Superior temporal gyrus (tissue), 1 donor: ENCODE results near the gene DIP2B.

Experiments
- DNase-seq: peaks from one replicate; pipeline ENCODE4 v3.0.0-alpha.2; 2016; ENCODE audit errors: extremely low spot score

Gene DIP2B

DNA sequence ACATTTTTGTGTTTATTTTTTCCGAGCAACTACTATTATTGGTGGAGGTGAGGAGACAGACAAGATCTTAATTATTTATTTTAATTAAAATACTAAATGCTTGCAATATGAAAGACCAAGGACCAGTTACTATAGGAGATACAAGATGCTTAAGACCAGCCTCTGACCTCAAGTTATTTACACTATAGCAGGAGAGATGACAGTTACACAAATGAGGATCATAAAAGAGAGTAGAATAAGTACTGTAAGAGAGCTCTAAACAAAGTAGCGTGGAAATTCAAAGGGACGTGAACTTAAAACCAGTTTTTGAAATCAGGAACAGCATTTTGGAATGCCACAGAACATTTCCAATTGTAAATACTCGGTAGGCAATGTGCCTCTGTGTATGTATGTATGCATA is 131.1 kb downstream of the DIP2B start:
- DNase-seq = no peak

DNA sequence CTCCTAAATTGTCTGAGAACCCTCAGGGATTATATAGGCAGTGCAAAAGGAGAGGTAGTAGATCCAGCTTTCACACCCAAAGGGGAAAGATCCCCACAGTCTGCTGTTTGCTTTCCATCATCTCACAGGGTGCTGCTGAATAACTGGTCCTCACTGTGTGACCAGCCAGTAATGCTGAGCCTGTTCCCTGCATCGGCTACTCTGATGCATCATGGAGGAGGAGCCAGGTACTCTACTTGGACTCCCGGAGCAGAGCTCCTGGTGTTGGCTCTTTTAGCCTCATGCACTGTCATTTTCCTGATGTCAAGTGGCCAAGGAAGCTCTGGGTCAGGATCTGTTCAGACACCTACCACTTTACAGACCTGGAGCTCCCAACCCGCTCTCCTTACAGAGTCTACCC is 131.7 kb downstream of the DIP2B start:
- DNase-seq = no peak

DNA sequence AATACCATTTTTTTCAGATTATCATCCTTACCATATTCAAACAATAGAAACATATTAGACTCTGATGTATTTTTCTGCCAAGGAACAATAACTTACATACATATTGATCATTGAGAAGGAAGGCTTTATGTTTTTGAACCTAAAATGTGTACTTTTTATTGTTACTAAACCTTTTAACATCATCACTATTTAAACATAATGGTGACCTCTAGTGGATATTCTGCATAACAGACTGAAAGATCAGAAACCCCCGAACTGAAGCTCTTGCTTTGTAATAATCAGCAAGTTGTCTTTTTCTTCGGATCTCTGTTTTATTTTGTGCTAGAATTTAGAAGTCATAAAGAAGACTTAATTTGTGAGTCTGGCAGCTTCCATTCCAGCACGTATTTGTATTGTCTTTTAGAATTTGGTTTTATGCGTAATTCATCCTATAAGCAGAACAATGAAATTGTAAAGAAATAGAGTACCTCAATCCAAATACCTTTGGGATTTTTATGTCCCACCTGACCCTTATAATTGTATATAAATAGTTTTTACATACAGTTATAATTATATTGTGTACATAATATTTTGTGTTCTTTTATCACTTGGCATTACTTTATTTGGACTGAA is 133.2 kb downstream of the DIP2B start:
- peak; percentile 91 for DNase-seq

DNA sequence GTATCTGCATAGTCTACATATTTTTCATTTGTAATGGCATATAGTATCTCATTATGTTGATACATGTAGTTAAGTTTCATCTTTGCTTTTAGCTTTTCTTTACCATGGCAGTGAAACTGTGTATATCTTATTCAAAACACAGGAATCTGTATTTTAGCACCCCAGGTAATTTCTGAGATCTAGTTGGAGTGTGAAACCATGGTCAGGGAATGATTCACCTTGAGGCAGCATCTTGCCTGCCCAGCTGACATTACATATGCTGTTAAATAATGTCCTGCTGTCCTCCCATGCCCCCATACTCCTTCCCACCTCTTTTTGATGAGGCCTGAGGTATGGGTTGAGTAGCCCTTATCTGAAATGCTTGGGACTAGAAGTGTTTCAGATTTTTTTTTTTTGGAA is 133.7 kb downstream of the DIP2B start:
- DNase-seq = no peak

DNA sequence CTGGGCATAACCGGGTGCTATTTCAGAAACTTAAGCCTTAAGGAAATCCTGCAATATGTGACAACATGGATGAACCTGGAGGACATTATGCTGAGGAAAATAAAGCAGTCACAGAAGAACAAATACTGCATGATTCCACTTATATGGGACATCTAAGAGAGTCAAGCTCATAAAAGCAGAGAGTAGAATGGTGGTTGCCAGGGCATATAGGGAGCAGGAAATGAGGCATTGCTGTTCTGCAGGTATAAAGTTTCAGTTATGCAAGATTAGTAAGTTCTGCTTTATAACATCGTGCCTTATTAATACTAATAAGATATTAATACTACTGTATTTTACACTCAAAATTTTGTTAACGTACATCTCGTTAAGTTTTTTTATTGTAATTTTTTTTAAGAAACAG is 134.9 kb downstream of the DIP2B start:
- DNase-seq = no peak

DNA sequence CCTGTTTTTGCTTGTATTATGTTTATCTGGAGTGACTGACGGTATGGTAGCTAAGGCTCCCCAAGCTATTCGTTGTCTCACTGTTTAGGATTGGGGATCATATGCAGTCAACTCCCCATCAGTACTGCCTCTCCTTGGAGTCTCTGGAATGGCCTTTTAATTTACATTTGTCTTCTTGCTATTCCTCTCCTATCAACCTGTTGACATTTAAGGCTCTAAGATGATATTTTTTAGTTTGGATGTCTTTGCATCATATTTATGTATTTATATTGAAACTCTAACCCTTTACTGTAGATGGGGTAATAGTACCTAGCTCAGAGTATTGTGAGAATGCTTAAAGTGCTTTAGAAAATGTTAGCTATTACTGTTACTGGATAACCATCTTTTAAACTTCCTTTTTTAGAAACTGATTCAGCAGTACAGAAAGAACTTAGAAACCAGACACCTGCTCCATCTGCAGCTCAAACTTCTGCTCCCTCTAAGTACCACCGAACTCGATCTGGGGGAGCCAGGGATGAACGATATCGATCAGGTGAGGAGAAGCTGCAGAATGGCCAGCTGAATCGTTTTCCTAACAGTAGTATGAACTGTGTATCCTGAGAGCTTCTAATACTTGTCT is 135.6 kb downstream of the DIP2B start:
- DNase-seq = no peak

DNA sequence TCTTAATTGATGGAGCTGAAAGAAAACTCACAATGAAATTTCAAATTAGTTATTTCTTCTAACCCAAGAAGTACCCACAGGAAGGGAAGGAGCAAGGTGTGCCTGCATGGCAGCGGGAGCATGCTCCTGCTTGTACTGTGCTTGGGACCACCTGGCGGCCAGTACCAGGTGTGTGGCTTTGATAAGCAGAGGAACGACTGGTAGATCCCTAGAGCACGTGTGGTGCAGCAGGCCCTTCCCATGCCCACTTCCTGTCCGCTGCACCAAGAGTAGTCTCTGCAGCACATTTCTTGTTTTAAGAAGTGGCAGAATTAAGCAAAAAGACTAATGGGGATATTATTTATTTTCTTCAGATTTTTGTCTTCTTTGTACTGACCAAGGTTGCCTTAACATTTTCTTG is 136.8 kb downstream of the DIP2B start:
- DNase-seq = no peak

DNA sequence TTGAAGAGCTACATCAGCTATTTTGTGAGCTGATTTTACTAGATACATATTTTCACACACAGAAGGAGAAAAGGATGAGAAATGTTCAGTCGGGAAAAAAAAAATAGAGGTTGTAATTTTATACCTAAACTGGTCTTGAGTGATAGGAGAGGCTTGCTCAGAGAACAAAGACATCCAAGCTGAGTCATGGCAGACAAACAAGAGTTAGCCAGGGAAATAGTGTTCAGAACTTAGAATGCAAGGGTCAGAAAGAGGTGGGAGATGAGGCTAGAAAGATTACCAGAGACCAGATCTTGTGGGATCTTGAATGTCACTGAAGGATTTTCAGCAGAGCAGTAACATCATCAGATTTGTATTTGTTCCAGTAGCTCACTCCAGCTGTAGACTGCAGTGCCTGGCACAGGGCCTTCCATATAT is 137.3 kb downstream of the DIP2B start:
- peak; percentile 55 for DNase-seq

DNA sequence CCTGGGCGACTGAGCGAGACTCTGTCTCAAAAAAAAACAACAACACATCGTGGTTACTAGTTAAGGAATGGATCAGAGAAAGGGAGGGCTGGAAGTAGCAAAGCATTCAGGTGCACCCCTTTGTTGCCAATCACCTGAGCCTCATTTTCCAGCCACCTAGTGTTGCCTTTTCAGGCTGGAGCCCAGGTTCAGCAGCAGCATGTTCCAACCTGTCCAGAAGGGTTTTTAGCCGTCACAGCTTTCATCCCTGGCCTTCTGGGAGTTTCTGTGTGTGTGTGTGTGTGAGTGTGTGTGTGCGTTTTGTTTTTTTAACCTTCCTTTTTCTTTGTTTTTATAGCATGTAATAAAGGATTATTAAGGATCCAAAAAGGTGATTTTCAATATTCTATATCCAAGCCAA is 138.0 kb downstream of the DIP2B start:
- DNase-seq = no peak

DNA sequence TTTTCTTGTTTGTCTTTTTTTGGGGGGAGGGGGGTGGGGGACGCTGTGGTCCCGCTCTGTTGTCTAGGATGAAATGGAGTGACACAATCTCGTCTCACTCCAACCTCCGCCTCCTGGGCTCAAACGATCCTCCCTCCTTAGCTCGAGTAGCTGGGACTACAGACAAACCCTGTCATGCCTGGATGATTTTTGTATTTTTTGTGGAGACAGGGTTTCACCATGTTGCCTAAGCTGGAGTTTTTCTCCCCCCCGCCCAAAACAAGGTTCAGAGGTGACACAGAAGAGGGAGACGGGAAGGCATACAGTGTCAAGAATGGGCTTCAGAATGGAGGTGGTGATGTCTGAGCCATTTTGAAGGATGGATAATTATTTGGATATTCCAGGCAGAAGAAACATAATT is 142.2 kb downstream of the DIP2B start:
- DNase-seq = no peak

DNA sequence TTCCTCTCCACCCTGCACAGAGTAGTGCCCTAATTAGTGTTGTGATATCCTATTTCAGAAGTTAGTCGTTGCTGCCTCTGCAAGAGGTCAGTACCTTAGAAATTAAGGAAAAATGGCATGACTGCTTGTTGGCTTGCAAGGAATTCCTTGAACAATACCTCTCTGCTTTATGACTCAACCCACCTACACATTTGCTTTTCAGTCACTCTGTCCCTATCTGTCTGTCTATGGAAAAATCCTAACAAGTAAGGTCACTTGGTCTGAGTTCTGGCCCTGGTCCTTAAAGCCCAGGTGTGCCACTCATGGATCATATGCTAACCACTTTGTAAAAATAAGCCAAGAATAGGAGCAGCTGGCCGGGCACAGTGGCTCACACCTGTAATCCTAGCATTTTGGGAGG is 142.7 kb downstream of the DIP2B start:
- DNase-seq = no peak

DNA sequence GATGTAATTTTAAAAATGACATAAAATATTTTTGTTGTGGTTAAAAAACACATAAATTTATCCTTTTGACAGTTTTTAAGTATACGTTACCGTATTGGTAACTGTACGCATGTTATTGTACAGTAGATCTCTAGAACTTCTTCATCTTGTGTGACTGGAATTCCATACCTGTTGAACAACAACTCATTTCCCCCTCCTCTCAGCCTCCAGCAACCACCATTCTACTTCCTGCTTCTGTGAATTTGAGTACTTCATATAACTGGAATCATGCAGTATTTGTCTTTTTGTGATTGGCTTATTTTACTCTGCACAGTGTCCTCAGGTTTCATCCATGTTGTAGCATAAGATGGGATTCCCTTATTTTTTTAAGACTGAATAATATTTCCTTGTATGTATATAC is 145.5 kb downstream of the DIP2B start:
- no peak for DNase-seq

DNA sequence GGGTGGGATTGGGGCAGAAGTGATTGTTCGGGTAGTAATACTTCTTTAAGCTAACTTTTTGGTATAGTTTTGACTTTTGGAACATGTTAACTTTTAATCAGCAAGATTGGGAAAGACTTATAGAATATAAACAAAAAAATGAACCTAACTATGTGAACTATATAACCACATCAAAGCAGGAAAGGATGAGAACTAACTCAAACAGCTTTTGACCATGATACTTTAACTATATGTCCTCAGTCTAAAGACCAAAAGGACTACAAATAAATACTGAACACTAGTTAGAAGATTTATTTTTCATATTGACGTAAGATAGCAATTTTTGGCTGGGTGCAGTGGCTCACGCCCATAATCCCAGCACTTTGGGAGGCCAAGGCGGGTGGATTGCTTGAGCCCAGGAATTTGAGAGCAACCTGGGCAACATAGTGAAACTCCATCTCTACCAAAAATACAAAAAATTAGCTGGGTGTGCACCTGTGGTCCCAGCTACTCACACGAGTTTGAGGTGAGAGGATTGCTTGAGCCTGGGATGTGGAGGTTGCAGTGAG is 150.7 kb downstream of the DIP2B start:
- no peak for DNase-seq

DNA sequence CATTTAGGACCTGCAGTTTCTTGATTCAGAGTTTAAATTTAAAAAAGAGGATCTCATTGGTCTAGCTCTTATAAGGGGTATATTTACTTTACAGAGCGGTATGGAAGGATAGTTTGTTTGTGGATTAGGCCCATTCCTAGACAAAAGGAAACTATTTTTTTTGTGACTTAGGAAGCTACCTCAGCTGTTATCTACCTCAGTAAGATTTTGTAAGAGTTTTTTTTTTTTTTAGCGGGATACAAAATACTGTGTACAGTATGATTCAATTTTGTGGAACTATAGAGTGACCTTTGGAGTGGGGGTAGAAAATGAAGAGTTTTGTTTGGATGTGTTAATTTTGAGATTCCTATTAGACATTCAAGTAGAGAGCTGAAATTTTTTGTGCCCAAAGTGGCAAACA is 154.5 kb downstream of the DIP2B start:
- no peak for DNase-seq

DNA sequence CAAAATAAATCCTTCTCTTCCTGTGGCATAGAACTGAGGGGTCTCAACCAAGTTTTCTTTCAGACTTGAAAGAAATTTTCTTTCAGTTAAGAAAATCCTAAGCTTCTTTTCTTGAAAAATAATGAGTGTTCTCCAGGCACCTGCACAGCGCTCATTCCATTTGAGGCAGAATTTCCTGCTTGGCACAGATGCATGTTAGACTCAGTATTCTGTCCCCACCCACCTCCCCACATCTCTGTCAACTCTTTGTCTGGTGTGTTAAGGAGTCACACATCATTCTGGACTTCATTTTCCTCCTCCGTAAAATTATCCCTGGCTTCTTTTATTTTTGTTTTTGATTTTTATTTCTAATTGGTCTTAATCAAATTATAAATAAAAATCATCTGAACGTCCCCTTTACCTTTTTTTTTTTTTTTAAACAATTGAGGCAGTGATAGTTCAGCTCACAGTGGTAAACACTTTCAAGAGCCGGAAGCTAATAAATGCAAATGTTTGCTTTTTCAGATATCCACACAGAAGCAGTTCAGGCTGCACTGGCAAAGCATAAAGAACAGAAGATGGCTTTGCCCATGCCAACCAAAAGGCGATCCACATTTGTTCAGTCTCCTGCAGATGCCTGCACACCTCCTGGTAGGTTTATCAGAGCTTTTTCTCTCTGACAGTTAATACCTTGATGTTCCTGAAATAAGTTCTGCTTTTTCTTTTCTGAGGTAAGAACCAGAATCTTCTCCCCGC is 155.1 kb downstream of the DIP2B start:
- no peak for DNase-seq

DNA sequence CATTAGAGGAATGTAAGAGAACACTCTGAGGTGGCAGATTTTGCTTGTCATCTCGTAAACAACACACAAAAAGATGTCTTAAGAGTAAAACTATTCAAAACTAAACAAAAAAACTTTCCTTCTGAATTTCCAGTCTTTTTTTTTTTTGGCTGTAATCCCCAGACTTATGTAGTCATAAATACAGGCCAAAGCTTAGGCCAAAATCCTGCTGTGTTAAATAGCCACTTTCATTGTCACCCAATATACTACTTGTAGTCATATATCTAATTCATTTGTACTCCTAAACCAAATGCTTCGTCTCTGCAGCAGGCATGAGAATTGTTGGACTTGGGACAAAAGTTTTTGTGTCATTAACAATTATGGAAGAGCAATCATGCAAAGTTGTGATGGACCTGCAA is 155.6 kb downstream of the DIP2B start:
- no peak for DNase-seq

DNA sequence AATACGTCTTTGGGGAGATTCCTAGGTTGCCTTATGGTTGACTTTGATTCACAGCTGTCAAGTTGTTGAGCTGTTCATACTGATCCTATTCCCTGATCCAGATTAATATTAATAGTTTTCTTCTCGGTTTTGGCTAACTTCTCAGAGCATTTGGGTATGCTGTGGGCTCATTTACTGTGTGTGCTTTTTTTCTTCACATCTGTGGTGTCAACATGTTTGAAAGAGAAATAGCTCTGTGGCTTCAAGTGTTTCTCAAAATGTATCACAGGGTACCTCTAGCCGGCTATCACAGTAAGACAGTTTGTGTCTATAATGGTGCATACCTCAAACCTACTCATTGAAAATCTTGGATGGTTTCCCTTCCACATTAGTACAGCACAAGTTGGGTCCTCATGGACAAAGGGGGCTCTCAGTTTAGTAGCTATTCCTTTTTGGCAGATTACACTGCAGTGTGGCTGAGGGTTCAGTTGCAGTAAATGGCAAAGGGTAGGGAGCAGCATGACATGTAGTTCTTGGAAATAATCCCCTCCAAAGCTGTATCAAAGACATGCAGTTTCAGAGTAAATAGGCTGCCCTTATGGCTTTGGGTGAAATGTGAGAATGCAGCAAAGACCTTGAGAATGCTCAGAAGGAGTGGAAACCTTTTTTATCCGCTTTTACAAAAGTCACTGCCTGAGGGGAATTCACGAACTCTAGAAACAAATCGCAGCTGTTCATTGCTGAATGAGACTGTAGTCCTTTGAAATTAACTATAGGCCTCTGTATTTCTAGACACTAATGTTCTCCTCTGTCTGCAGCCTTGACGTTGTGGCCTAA is 156.7 kb downstream of the DIP2B start:
- no peak for DNase-seq

DNA sequence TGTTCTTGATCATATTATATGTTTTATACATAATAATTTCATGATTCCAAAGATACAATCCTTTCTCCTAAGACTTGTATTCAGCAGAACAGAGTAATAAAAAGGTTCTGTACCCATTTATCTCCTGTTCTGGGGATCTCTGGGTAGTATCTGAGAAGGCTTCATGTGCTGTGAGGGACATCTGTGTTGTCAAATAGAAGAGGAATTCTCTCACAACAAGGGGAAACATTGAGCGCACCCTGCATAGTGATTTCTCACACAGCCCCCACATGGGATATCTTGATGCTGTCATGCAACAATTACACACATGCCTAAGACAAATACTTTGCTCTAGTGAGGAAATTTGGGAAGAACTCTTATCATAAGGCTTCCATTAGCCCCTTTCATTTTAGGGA is 157.3 kb downstream of the DIP2B start:
- DNase-seq = peak; percentile 76

DNA sequence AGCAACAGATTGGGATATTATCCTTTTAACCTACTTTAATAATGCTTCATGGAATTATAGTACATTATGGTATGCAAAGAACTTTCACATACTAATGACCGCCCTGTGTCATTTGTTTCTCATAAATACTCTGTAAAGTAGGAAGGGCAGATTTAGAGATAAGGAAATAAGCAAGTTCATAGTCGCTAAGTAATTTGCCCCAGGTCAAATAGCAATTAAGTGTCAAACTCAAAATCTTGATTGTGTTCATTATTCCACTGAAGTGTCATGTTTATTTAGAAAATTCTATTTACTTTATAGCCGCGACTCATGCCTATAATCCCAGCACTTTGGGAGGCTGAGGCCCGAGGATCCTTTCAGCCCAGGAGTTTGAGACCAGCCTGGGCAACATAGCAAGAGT is 160.4 kb downstream of the DIP2B start:
- DNase-seq = no peak

DNA sequence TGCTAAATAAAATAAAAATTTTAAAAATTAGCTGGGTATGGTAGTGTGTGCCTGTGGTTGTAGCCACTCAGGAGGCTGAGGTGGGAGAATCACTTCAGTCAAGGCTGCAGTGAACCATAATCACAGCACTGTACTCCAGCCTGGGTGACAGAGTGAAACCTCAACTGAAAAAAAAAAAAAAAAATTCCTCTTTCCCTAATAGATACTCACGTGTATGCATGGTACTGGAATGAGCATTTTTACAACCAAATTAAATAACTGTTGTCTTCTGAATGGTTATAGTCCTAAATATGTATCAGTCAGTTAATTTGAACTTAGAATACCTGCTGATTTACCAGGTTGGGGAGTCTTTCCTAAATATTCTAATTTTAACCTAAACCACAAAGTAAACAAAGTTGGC is 160.8 kb downstream of the DIP2B start:
- DNase-seq = no peak

DNA sequence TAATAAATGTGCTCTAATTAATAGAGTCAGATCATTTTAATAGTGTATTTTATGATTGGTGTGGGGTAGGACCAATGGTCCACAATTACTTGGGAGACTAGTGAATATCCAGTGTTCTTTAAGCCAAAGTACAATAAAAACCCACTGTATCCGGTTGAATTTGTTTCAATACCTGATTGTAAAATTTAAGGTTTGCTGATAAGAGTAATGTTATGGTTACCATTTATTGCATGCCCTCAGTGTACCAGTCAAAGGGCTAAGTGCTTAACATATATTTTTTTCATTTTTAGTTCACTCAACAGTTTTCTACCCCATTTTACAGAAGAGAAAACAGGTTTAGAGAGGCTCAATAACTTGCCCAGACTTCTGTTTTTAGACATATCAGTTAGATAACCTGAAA is 161.2 kb downstream of the DIP2B start:
- no peak for DNase-seq

DNA sequence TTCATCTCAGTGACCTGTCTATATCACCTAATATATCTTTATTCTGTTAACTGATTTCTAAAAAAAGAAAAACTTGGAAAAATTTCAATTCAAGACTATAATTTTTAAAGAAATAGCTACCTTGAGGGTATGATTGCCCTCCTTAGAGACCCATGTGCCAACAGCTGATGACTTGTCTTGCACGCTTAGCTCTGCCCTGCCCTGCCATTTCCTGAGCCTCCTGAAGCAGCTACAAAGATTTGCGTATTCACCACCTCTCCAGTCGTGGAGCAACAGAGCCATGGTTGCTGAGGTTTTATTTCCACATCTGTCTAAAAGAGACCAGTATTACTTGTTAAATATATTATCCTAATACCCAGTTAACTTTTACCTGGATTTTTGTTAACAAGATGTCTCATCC is 167.4 kb downstream of the DIP2B start:
- DNase-seq = no peak
